SK-N-SH (cell line): ENCODE measurements around the gene ERICH6. TPM values are rescaled to one million over a fixed set of nuclear protein-coding genes. Genes with fewer than 3 reads are reported as not detected.
A peak's percentile ranks its signal among the peaks of the same experiment; 100 is the strongest.

ENCODE experiments used
- CTCF ChIA-PET: fragments of 300-600, 350-600 bp; formaldehyde crosslinking; extraction: SDS; loops from one replicate; lab custom pipeline; 2021; lab: Yijun Ruan, JAX
- POLR2A ChIA-PET: fragments of 350-600 bp; sonication (Branson Sonifier 250); formaldehyde crosslinking; extraction: SDS; loops from one replicate; lab custom pipeline; 2020; ENCODE audit warnings: antibody characterized with exemption, inconsistent platforms; lab: Yijun Ruan, JAX
- DNase-seq: peaks from one replicate; pipeline ENCODE4 v3.0.0; 2012
- H2AFZ ChIP-seq: fragments of 200-600 bp; sonication (generic); 2 replicates; pipeline ENCODE4 v1.8.1; 2016; ENCODE audit warnings: antibody characterized with exemption, mild to moderate bottlenecking, low read depth
- H3F3A ChIP-seq: fragments of 200-600 bp; sonication (generic); replicated peaks from 2 replicates; pipeline ENCODE3; 2016; ENCODE audit warnings: antibody characterized with exemption, mild to moderate bottlenecking; ENCODE audit not compliant: insufficient read depth
- H3K27ac ChIP-seq, 2 experiments: fragments of 200-500 bp in 1 of 2; fragments of 200-600 bp in 1 of 2; sonication (Bioruptor generic) in 1 of 2; sonication (generic), shearing (Covaris generic) in 1 of 2; 2 replicates each; pipeline versions ENCODE4 v1.5.1 to v1.6.1; 2014 to 2016; ENCODE audit warnings: low read depth in 2 of 2, inconsistent platforms in 1 of 2, low read length in 1 of 2, mild to moderate bottlenecking in 1 of 2, mixed read lengths in 1 of 2
- H3K27me3 ChIP-seq: fragments of 200-600 bp; sonication (generic), shearing (Covaris generic); 2 replicates; pipeline ENCODE4 v1.6.1; 2016; ENCODE audit warnings: mixed run types; ENCODE audit not compliant: insufficient read depth
- H3K36me3 ChIP-seq, 2 experiments: fragments of 200-500 bp in 1 of 2; fragments of 200-600 bp in 1 of 2; sonication (Bioruptor generic) in 1 of 2; sonication (generic) in 1 of 2; replicated peaks in 1 of 2; 2 replicates each; pipeline versions ENCODE3 to v1.5.1; 2014 to 2016; ENCODE audit warnings: low read length in 1 of 2, mild to moderate bottlenecking in 1 of 2; ENCODE audit not compliant: insufficient read depth in 2 of 2, control insufficient read depth in 1 of 2
- H3K4me1 ChIP-seq, 2 experiments: fragments of 200-500 bp in 1 of 2; fragments of 200-600 bp in 1 of 2; sonication (Bioruptor generic) in 1 of 2; sonication (generic), shearing (Covaris generic) in 1 of 2; 2 replicates each; pipeline versions ENCODE4 v1.5.1 to v1.6.1; 2014 to 2016; ENCODE audit warnings: low read depth in 1 of 2, low read length in 1 of 2, mixed run types in 1 of 2; ENCODE audit not compliant: insufficient read depth in 2 of 2, control insufficient read depth in 1 of 2
- H3K4me2 ChIP-seq: fragments of 200-600 bp; sonication (generic), shearing (Covaris generic); 2 replicates; pipeline ENCODE4 v1.6.1; 2017; ENCODE audit warnings: mixed run types
- H3K4me3 ChIP-seq, 2 experiments: fragments of 200-500 bp in 1 of 2; fragments of 200-600 bp in 1 of 2; sonication (Bioruptor generic) in 1 of 2; sonication (generic), shearing (Covaris generic) in 1 of 2; 2 replicates each; pipeline versions ENCODE4 v1.5.1 to v1.8.1; 2014 to 2016; ENCODE audit warnings: low read depth in 2 of 2, inconsistent platforms in 1 of 2, low read length in 1 of 2, mild to moderate bottlenecking in 1 of 2, mixed read lengths in 1 of 2, moderate library complexity in 1 of 2
- H3K79me2 ChIP-seq: fragments of 200-600 bp; sonication (generic); 2 replicates; pipeline ENCODE4 v1.8.1; 2017; ENCODE audit warnings: mild to moderate bottlenecking; ENCODE audit not compliant: insufficient read depth
- H3K9ac ChIP-seq: fragments of 200-600 bp; sonication (generic); 2 replicates; pipeline ENCODE4 v1.6.1; 2017; ENCODE audit warnings: mixed run types
- H3K9me2 ChIP-seq: fragments of 200-600 bp; sonication (generic); 2 replicates; pipeline ENCODE4 v1.6.1; 2017; ENCODE audit warnings: mixed run types
- H3K9me3 ChIP-seq: fragments of 200-600 bp; sonication (generic); 2 replicates; pipeline ENCODE4 v1.6.1; 2017; ENCODE audit warnings: mixed run types, mild to moderate bottlenecking, moderate library complexity
- H4K20me1 ChIP-seq: fragments of 200-600 bp; sonication (generic); 2 replicates; pipeline ENCODE4 v1.6.1; 2017; ENCODE audit warnings: mild to moderate bottlenecking, mixed run types; ENCODE audit not compliant: insufficient read depth
- CHD2 ChIP-seq: fragments of 150-350 bp; IDR thresholded peaks from 2 replicates; pipeline ENCODE4 v1.6.1; 2018; ENCODE audit warnings: low read length; ENCODE audit not compliant: partially characterized antibody
- CTCF ChIP-seq: fragments of 200-600 bp; sonication (generic); IDR thresholded peaks from 2 replicates; pipeline ENCODE4 v1.6.1; 2017; ENCODE audit warnings: antibody characterized with exemption, mild to moderate bottlenecking, moderate library complexity
- MAX ChIP-seq: IDR thresholded peaks from 2 replicates; pipeline ENCODE4 v1.4.0; 2012; ENCODE audit warnings: low read depth
- RAD21 ChIP-seq: IDR thresholded peaks from 2 replicates; pipeline ENCODE4 v1.6.1; 2012; ENCODE audit warnings: mild to moderate bottlenecking, low read length
- RXRA ChIP-seq: IDR thresholded peaks from 2 replicates; pipeline ENCODE4 v1.4.0; 2012; ENCODE audit warnings: low read depth, mild to moderate bottlenecking, borderline replicate concordance
- SIN3A ChIP-seq: IDR thresholded peaks from 2 replicates; pipeline ENCODE4 v1.6.1; 2012; ENCODE audit warnings: low read depth, mild to moderate bottlenecking, low read length, moderate library complexity, borderline replicate concordance
- SMC3 ChIP-seq: IDR thresholded peaks from 2 replicates; pipeline ENCODE4 v1.6.1; 2012; ENCODE audit warnings: low read depth, low read length, improper control_type of control experiment
- TAF1 ChIP-seq: IDR thresholded peaks from 2 replicates; pipeline ENCODE4 v1.6.1; 2012; ENCODE audit warnings: low read depth, mild to moderate bottlenecking, low read length, moderate library complexity, borderline replicate concordance
- TEAD4 ChIP-seq: IDR thresholded peaks from 2 replicates; pipeline ENCODE4 v1.4.0; 2012; ENCODE audit warnings: mild to moderate bottlenecking, borderline replicate concordance; ENCODE audit not compliant: insufficient read depth
- YY1 ChIP-seq: IDR thresholded peaks from 2 replicates; pipeline ENCODE4 v1.4.0; 2012; ENCODE audit warnings: low read depth, mild to moderate bottlenecking
- WGBS: methylation state at CpG from one replicate; pipeline ENCODE4 v1.1.6; 2017; ENCODE audit warnings: low lambda C conversion rate; 5-methylcytosine and 5-hydroxymethylcytosine counted together
- polyA plus RNA-seq, 3 experiments: library from polyadenylated mRNA; depleted of rRNA; stranded (reverse); fragments of >200 nt; gene quantifications; 2 replicates each; pipeline ENCODE4 v1.2.3, GENCODE V29; 2012
- TF ChIP-seq, protein P1 (sequence below): IDR thresholded peaks from 2 replicates; pipeline ENCODE4 v1.4.0; 2012; ENCODE audit warnings: low read depth, borderline replicate concordance
- TF ChIP-seq, protein P2 (sequence below): IDR thresholded peaks from 2 replicates; pipeline ENCODE4 v1.6.1; 2012; ENCODE audit warnings: mild to moderate bottlenecking, low read depth, low read length, moderate library complexity

The ERICH6 gene
- polyA plus RNA-seq, 1 of the 3 experiments (the other 2 are of a cell fraction): 0.08 TPM

- WGBS: 91% methylated on average over 3 of the region's 3 CpGs
- POLR2A ChIA-PET: no interaction called here
These were observed 18.5 kb upstream of the ERICH6 start for GRCh38 chr3:150722267-150722666.

DNA sequence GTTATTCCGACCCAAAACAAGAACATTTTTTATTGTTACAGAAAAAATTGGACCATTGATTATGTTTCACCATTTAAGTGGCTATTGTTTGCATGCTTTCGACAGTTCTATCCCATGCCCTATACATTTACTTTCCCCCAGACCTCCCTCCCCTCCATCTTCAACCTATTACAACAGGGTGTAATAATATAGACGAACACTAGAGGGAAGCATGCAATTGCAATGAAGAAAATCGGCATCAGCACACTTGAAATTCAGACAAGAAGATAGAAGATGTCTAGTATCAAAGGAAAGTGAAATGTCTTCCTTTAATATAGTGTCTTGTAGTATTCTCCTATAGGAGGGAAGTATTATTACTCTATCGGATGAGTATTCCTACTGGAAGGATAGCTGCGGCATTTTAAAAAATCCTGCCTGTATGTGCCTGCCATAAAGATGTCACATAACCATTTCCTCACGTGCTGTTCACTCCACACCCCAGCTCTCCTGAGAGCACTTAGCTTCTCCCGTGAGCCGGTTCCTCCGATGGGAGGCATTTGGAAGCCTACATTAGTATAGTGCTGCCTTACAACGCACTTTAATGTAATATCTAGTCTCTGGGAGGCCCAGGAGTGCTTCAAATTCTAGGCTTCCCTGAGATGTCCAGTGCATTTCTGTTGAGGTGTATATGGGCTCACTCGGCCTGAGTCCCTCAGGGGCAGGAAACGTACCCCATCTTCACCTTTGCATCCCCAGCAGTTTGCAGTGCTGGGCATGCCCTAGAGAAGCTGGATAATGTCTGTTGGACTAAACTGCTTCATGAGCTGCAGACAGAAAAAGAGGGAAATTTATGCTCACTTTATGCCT is 17.8 kb upstream of the ERICH6 start:
- no peak for TF ChIP-seq CHD2
- TF ChIP-seq CTCF: peak; percentile 83
- no peak for TF ChIP-seq TEAD4
- TF ChIP-seq RAD21: peak; percentile 91
- peak; percentile 75 for TF ChIP-seq SMC3
- no peak for TF ChIP-seq RXRA
- no peak for TF ChIP-seq TAF1
- TF ChIP-seq SIN3A: no peak
- no peaks in the 10 kb centered on the region for H3K9me3 ChIP-seq
- H3K9ac ChIP-seq: no peak overlapping the region
- H3K79me2 ChIP-seq: no peaks in the 10 kb centered on the region
- H3K27ac ChIP-seq: no peak overlapping the region
- ChIA-PET CTCF (interaction anchor here (0.6 to 3.5 kb wide), 36 partner anchors 8 to 426 kb away, joined by 3 to 17 read pairs (median 4); partner anchors contain the start of genes ERICH6, MED12L and SIAH2), POLR2A (no interaction called here)
- peak; percentile 73 for DNase-seq
- no peak overlapping the region for H3K4me3 ChIP-seq
- H3K4me2 ChIP-seq: no peak overlapping the region
- WGBS: 28% methylated on average over 13 of the region's 13 CpGs
- H3K27me3 ChIP-seq: no peaks in the 10 kb centered on the region
- H3K36me3 ChIP-seq: no peaks in the 10 kb centered on the region
- peaks cover 0 to 3% of the 10 kb centered on the region in 2 experiments; a peak in 1 of 4 replicates for H3K4me1 ChIP-seq
- H2AFZ ChIP-seq: peak overlapping the region; percentile 17; the same call in 1 of the 2 replicates
- H3K9me2 ChIP-seq: no peaks in the 10 kb centered on the region
- H3F3A ChIP-seq: no peaks in the 10 kb centered on the region
- H4K20me1 ChIP-seq: no peaks in the 10 kb centered on the region

More at GRCh38 chr3:150722267-150722666, 18.5 kb upstream of the ERICH6 start:
- H3K79me2 ChIP-seq: no peaks in the 10 kb centered on the region
- no peaks in the 10 kb centered on the region for H3K36me3 ChIP-seq
- TF ChIP-seq, protein P1, sequence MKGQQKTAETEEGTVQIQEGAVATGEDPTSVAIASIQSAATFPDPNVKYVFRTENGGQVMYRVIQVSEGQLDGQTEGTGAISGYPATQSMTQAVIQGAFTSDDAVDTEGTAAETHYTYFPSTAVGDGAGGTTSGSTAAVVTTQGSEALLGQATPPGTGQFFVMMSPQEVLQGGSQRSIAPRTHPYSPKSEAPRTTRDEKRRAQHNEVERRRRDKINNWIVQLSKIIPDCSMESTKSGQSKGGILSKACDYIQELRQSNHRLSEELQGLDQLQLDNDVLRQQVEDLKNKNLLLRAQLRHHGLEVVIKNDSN: no peak
- TF ChIP-seq YY1: no peak
- TF ChIP-seq MAX: no peak
- TF ChIP-seq, protein P2, sequence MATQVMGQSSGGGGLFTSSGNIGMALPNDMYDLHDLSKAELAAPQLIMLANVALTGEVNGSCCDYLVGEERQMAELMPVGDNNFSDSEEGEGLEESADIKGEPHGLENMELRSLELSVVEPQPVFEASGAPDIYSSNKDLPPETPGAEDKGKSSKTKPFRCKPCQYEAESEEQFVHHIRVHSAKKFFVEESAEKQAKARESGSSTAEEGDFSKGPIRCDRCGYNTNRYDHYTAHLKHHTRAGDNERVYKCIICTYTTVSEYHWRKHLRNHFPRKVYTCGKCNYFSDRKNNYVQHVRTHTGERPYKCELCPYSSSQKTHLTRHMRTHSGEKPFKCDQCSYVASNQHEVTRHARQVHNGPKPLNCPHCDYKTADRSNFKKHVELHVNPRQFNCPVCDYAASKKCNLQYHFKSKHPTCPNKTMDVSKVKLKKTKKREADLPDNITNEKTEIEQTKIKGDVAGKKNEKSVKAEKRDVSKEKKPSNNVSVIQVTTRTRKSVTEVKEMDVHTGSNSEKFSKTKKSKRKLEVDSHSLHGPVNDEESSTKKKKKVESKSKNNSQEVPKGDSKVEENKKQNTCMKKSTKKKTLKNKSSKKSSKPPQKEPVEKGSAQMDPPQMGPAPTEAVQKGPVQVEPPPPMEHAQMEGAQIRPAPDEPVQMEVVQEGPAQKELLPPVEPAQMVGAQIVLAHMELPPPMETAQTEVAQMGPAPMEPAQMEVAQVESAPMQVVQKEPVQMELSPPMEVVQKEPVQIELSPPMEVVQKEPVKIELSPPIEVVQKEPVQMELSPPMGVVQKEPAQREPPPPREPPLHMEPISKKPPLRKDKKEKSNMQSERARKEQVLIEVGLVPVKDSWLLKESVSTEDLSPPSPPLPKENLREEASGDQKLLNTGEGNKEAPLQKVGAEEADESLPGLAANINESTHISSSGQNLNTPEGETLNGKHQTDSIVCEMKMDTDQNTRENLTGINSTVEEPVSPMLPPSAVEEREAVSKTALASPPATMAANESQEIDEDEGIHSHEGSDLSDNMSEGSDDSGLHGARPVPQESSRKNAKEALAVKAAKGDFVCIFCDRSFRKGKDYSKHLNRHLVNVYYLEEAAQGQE: no peak
- H3K9me3 ChIP-seq: no peaks in the 10 kb centered on the region
- H3K27me3 ChIP-seq: no peaks in the 10 kb centered on the region
- peaks cover 0 to 3% of the 10 kb centered on the region in 2 experiments; a peak in 1 of 4 replicates for H3K4me1 ChIP-seq
- CTCF ChIA-PET: interaction anchor here (0.9 to 3.5 kb wide), 18 partner anchors 14 to 425 kb away, joined by 3 to 17 read pairs (median 6); partner anchors contain the start of gene ERICH6
- no peaks in the 10 kb centered on the region for H4K20me1 ChIP-seq
- H3F3A ChIP-seq: no peaks in the 10 kb centered on the region
- no peak overlapping the region for H3K9ac ChIP-seq
- H3K27ac ChIP-seq: no peak overlapping the region
- no peak for DNase-seq
- H3K4me2 ChIP-seq: no peak overlapping the region
- H3K9me2 ChIP-seq: no peaks in the 10 kb centered on the region
- no peak overlapping the region for H2AFZ ChIP-seq
- no peak overlapping the region for H3K4me3 ChIP-seq
